Stimulated activated CD4-positive, alpha-beta T cell treated with anti-CD3 and anti-CD28 coated beads, Interleukin-4, amount 100 ng/mL, for 1 hour (primary cell): ENCODE data around the gene BCL3.

Source experiments
- DNase-seq: peaks from one replicate; pipeline ENCODE4 v3.0.0-alpha.2; 2020

The BCL3 gene

DNA sequence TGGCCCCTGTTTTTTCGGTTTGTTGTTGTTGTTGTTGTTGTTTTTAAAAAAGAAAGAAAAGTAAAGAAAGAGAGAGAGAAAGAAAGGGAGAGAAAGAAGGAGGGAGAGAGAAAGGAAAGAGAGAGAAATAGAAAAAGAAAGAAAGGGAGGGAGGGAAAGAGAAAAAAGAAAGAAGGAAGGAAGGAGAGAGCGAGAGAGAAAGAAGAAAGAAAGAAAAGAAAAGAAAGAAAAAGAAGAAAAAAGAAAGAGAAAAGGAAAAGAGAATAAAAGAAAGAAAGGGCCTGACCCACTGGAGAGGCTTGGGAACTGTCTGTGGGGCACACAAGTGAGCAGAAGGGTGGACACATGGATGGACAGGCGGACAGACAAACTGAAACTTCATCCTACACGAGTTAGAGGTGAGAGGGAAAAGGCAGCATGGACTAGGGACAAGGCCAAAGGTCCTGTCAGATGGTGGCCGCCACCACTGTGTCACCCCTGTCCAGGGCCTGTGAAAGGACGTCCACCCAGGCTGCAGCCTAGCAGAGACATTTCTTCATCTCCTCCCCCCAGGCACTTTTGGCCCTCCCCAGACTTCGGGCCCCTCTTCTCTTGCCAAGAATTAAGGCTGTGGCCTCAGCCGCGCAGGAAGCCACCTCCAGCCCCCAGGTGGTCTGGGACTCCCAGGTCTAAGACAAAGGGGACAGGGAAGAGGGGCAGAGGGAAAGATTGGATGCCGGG, 51.3 kb downstream of the BCL3 start:
- DNase-seq, result no peak

- DNase-seq, result peak; percentile 82
These were observed 52.0 kb downstream of the BCL3 start for GRCh38 chr19:44800461-44800860.

DNA sequence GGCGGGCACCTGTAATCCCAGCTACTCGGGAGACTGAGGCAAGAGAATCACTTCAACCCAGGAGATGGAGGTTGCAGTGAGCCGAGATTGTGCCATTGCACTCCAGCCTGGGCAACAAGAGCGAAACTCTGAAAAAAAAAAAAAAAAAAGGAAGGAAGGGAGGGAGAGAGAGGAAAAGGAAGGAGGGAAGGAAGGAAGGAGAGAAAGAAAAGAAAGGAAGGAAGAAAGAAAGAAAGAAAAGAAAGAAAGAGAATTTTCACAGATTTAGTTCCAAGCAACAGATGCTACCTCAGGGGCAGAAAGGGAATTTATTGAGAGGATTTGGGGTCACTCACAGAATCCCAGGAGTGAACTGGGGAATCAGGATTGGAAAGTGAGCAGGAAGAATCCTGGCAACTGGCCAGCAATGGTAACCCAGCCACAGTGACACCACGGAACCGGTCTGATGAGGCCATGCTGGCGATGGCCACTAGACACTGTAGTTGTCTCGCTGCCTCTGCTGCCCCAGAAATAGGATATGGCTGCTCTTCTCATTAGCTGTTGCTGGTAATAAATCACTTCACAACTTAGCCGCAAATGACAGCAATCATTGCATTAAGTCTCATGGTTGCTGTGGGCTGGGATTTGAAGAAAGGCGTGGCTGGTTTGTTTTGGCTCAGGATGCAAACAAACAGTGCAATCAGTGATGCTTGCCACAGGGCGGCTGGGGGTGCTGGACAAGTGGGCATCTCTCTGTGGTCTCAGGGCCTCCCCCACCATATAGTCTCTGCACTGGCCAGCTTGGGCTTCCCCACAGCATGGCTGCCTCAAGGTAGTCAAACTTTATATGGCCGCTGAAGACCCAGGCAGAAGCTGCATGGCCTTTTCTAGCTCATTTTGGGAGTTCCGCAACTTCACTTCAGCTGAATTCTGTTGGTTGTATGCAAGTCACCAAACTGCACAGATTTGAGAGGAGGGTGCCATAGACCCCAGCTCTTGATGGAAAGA, 55.2 kb downstream of the BCL3 start:
- no peak for DNase-seq

GRCh38 chr19:44806291-44806690, 57.8 kb downstream of the BCL3 start:
- DNase-seq, result no peak

GRCh38 chr19:44807162-44807561, 58.7 kb downstream of the BCL3 start:
- DNase-seq, result no peak

GRCh38 chr19:44807652-44808462, 59.3 kb downstream of the BCL3 start:
- no peak for DNase-seq

- no peak for DNase-seq
These were observed 60.2 kb downstream of the BCL3 start, which contains the start of gene BCAM for GRCh38 chr19:44808463-44809371. BCAM (plus strand) TSS chr19:44809103; CDS start chr19:44809125, 22 bp downstream.
